Stomach (tissue), 9 donors: ENCODE results near the gene PBX2. TPM values are rescaled to one million over a fixed set of nuclear protein-coding genes. Genes with fewer than 3 reads are reported as not detected.

ENCODE experiments used
- DNase-seq, 2 donors: peaks; one replicate each; pipeline versions ENCODE4 v3.0.0 to v3.0.0-alpha.2; 2013 to 2019
- H3K27ac ChIP-seq, 5 donors: fragments of 200-600 bp in 4 of 5; sonication (generic) in 4 of 5; one replicate each; pipeline ENCODE4 v1.5.1; 2013 to 2019; ENCODE audit warnings: mild to moderate bottlenecking in 1 of 5, moderate library complexity in 1 of 5
- H3K27me3 ChIP-seq, 3 donors: fragments of 200-600 bp; sonication (generic); one replicate each; pipeline ENCODE4 v1.5.1; 2017 to 2019; ENCODE audit warnings: mixed run types in 1 of 3
- H3K36me3 ChIP-seq, 4 donors: fragments of 200-600 bp; sonication (generic); 1 replicate in 3 of 4; 2 replicates in 1 of 4; pipeline ENCODE4 v1.5.1; 2016 to 2019
- H3K4me1 ChIP-seq, 4 donors: fragments of 200-600 bp; sonication (generic); one replicate each; pipeline ENCODE4 v1.5.1; 2016 to 2019
- H3K4me3 ChIP-seq, 4 donors: fragments of 200-600 bp; sonication (generic) in 3 of 4; one replicate each; pipeline ENCODE4 v1.5.1; 2016 to 2019; ENCODE audit warnings: mild to moderate bottlenecking in 1 of 4
- H3K9me3 ChIP-seq, 4 donors: fragments of 200-600 bp; sonication (generic); one replicate each; pipeline ENCODE4 v1.5.1; 2016 to 2019
- CTCF ChIP-seq, 7 experiments: fragments of 450-650 bp in 4 of 7; fragments of 200-600 bp in 3 of 7; sonication (generic) in 3 of 7; IDR thresholded peaks; one replicate each; pipeline ENCODE4 v1.5.1; 2016 to 2019; ENCODE audit warnings: antibody characterized with exemption in 7 of 7, control low read depth in 2 of 7, mild to moderate bottlenecking in 1 of 7
- EP300 ChIP-seq: sonication (generic); formaldehyde crosslinking; IDR thresholded peaks from one replicate; pipeline ENCODE4 v1.6.1; 2017; ENCODE audit warnings: antibody characterized with exemption
- POLR2A ChIP-seq, 4 donors: fragments of 450-650 bp; IDR thresholded peaks; one replicate each; pipeline ENCODE4 v1.6.1; 2016; ENCODE audit warnings: antibody characterized with exemption in 4 of 4, control low read depth in 2 of 4, mild to moderate bottlenecking in 1 of 4, moderate library complexity in 1 of 4
- POLR2AphosphoS5 ChIP-seq, 3 donors: sonication (generic); formaldehyde crosslinking; IDR thresholded peaks; one replicate each; pipeline ENCODE4 v1.6.1; 2016; ENCODE audit warnings: antibody characterized with exemption in 3 of 3
- WGBS, 5 donors: extraction: QIAGEN DNeasy Blood & Tissue Kit in 3 of 5; methylation state at CpG; one replicate each; pipeline versions ENCODE4 v1.1.5 to v1.1.7; 2013 to 2018; 5-methylcytosine and 5-hydroxymethylcytosine counted together
- intact Hi-C: fragments of 100-400 bp; cut with DNase I; formaldehyde crosslinking; loops from one replicate; pipeline ENCODE4 v1.15.1; 2023; ENCODE audit warnings: low total_unique reads
- polyA plus RNA-seq, 3 donors: library from polyadenylated mRNA; stranded (reverse); fragments of 200-250 nt; gene quantifications; one replicate each; pipeline ENCODE4 v1.2.3, GENCODE V29; 2013
- total RNA-seq, 5 donors: library from RNA; depleted of rRNA; stranded (reverse); fragments of >200 nt; gene quantifications; one replicate each; pipeline versions ENCODE4 v1.1.0 to v1.2.3, GENCODE V29; 2014 to 2016
- donor health status: healthy with polysubstance abuse.
- donor health status: Bipolar disorder and iron deficiency.
- donor health status: healthy.

PBX2 gene
- total and polyA plus RNA-seq, 8 donors, result 23.5 to 50.3 (median 35.1) TPM

GRCh38 chr6:32181148-32181702, 8.8 kb downstream of the PBX2 start:
- TF ChIP-seq POLR2AphosphoS5 (IDR thresholded peaks at IDR 0.05) (no peak), EP300 (no peak), CTCF (IDR thresholded peaks at IDR 0.05) (no peak), POLR2A (IDR thresholded peaks at IDR 0.05) (no peak)
- peak in 1 of 2 donors; percentile 3 for DNase-seq
- H3K36me3 ChIP-seq, result peaks cover 23 to 54% (median 48%) of the 10 kb centered on the region in 4 donors
- 87 to 94% (median 88%) methylated on average over 15 of the region's 15 CpGs for WGBS, 5 donors
- H3K4me3 ChIP-seq, result no peak overlapping the region
- H3K27me3 ChIP-seq, result no peaks in the 10 kb centered on the region
- H3K27ac ChIP-seq, result peak overlapping the region in 4 of 5 donors; percentile 14 to 100 (median 79)
- H3K4me1 ChIP-seq, result peaks cover 40 to 79% (median 63%) of the 10 kb centered on the region in 4 donors
- no peaks in the 10 kb centered on the region for H3K9me3 ChIP-seq
- intact Hi-C loops, result no loop called here

- TF ChIP-seq POLR2A (IDR thresholded peaks at IDR 0.05) (no peak), CTCF (IDR thresholded peaks at IDR 0.05) (no peak), EP300 (no peak), POLR2AphosphoS5 (IDR thresholded peaks at IDR 0.05) (no peak)
- Histone ChIP-seq H3K4me1 (peaks cover 41 to 79% (median 66%) of the 10 kb centered on the region in 4 donors), H3K36me3 (peaks cover 23 to 49% (median 43%) of the 10 kb centered on the region in 4 donors), H3K4me3 (peak overlapping the region in 2 of 4 donors; percentile 86 to 90), H3K27me3 (no peaks in the 10 kb centered on the region), H3K9me3 (no peaks in the 10 kb centered on the region), H3K27ac (peak overlapping the region in 4 of 5 donors; percentile 91 to 100 (median 92))
- no peak for DNase-seq
- intact Hi-C loops, result no loop called here
- 63 to 72% (median 70%) methylated on average over 10 of the region's 10 CpGs for WGBS, 5 donors
Measured at GRCh38 chr6:32179766-32180405, 10.1 kb downstream of the PBX2 start.

- H3K27me3 ChIP-seq, result no peaks in the 10 kb centered on the region
- H3K27ac ChIP-seq, result peak overlapping the region; percentile 91 to 100 (median 92)
- H3K9me3 ChIP-seq, result no peaks in the 10 kb centered on the region
- peak overlapping the region; percentile 86 to 98 (median 88) for H3K4me3 ChIP-seq
- no peak for TF ChIP-seq CTCF (IDR thresholded peaks at IDR 0.05)
- no peak for TF ChIP-seq POLR2AphosphoS5 (IDR thresholded peaks at IDR 0.05)
- TF ChIP-seq POLR2A (IDR thresholded peaks at IDR 0.05), result no peak
- no peak for TF ChIP-seq EP300
- H3K36me3 ChIP-seq, result peaks cover 23 to 42% (median 41%) of the 10 kb centered on the region in 4 donors
- 1 to 2% (median 2%) methylated on average over 20 to 24 of the region's 24 CpGs for WGBS, 5 donors
- DNase-seq, result peak in 1 of 2 donors; percentile 62
- intact Hi-C loops, result no loop called here
- H3K4me1 ChIP-seq, result peaks cover 46 to 80% (median 70%) of the 10 kb centered on the region in 4 donors
Measured at GRCh38 chr6:32178547-32179440, 11.2 kb downstream of the PBX2 start.
